GM23248 (cell line): ENCODE measurements around the gene FOXN3. TPM values are rescaled to one million over a fixed set of nuclear protein-coding genes. Genes with fewer than 3 reads are reported as not detected.

Experiments used
- DNase-seq: peaks from one replicate; pipeline ENCODE4 v3.0.0-alpha.2; 2015
- H2AFZ ChIP-seq: fragments of 200-600 bp; sonication (generic); 2 replicates; pipeline ENCODE4 v1.6.1; 2016; ENCODE audit warnings: antibody characterized with exemption
- H3F3A ChIP-seq: fragments of 200-600 bp; sonication (generic); 2 replicates; pipeline ENCODE4 v1.6.1; 2016; ENCODE audit warnings: mild to moderate bottlenecking, antibody characterized with exemption, mixed run types; ENCODE audit not compliant: insufficient read depth
- H3K27ac ChIP-seq: fragments of 200-600 bp; sonication (generic); 2 replicates; pipeline ENCODE4 v1.5.1; 2016; ENCODE audit warnings: mild to moderate bottlenecking
- H3K27me3 ChIP-seq: fragments of 200-600 bp; sonication (generic); replicated peaks from 2 replicates; pipeline ENCODE4 v1.6.1; 2016; ENCODE audit warnings: mild to moderate bottlenecking; ENCODE audit not compliant: insufficient read depth
- H3K36me3 ChIP-seq: fragments of 200-600 bp; sonication (generic); 2 replicates; pipeline ENCODE4 v1.6.1; 2016; ENCODE audit warnings: low read depth, mild to moderate bottlenecking
- H3K4me1 ChIP-seq: fragments of 200-600 bp; sonication (generic); 2 replicates; pipeline ENCODE4 v1.6.1; 2016; ENCODE audit warnings: mild to moderate bottlenecking; ENCODE audit not compliant: insufficient read depth
- H3K4me2 ChIP-seq: fragments of 200-600 bp; sonication (generic); one replicate; pipeline ENCODE4 v1.6.1; 2016; ENCODE audit warnings: mild to moderate bottlenecking; ENCODE audit not compliant: unreplicated experiment
- H3K4me3 ChIP-seq: fragments of 200-600 bp; sonication (generic); 2 replicates; pipeline ENCODE4 v1.5.1; 2016; ENCODE audit warnings: mild to moderate bottlenecking
- H3K79me2 ChIP-seq: fragments of 200-600 bp; sonication (generic); 2 replicates; pipeline ENCODE4 v1.6.1; 2016; ENCODE audit warnings: mild to moderate bottlenecking; ENCODE audit not compliant: insufficient read depth
- H3K9ac ChIP-seq: fragments of 200-600 bp; sonication (generic); 2 replicates; pipeline ENCODE4 v1.6.1; 2016; ENCODE audit warnings: mild to moderate bottlenecking
- H3K9me2 ChIP-seq: fragments of 200-600 bp; sonication (generic); 2 replicates; pipeline ENCODE4 v1.6.1; 2016; ENCODE audit warnings: mixed run types, mild to moderate bottlenecking, moderate library complexity; ENCODE audit not compliant: insufficient read depth
- H3K9me3 ChIP-seq: fragments of 200-600 bp; sonication (generic); one replicate; pipeline ENCODE4 v1.6.1; 2017; ENCODE audit warnings: low read depth
- H4K20me1 ChIP-seq: fragments of 200-600 bp; sonication (generic); 2 replicates; pipeline ENCODE4 v1.6.0; 2016; ENCODE audit not compliant: insufficient read depth
- EZH2 ChIP-seq: fragments of 200-600 bp; sonication (generic); IDR thresholded peaks from 2 replicates; pipeline ENCODE4 v1.6.1; 2018; ENCODE audit warnings: antibody characterized with exemption, mild to moderate bottlenecking; ENCODE audit not compliant: insufficient read depth, poor library complexity, severe bottlenecking
- EZH2phosphoT487 ChIP-seq: fragments of 200-600 bp; sonication (generic); IDR thresholded peaks from 2 replicates; pipeline ENCODE4 v1.6.1; 2018; ENCODE audit warnings: antibody characterized with exemption, moderate library complexity, mild to moderate bottlenecking, low read depth; ENCODE audit not compliant: insufficient read depth
- WGBS, 2 experiments: methylation state at CpG; one replicate each; pipeline ENCODE4 v1.1.6; 2015 to 2017; ENCODE audit warnings: low lambda C conversion rate in 2 of 2, low coverage in 1 of 2; ENCODE audit errors: missing lambda C conversion rate in 2 of 2; 5-methylcytosine and 5-hydroxymethylcytosine counted together
- in situ Hi-C: fragments of 300-500 bp; cut with MboI; formaldehyde crosslinking; loops from 2 replicates; pipeline ENCODE4 v1.15.0; 2020
- polyA plus RNA-seq: library from polyadenylated mRNA; unstranded; fragments of >200 nt; fragmentation: Nextera tagmentation; extraction: Ambion mirVana; gene quantifications from 2 replicates; pipeline ENCODE4 v1.2.1, GENCODE V29; 2016
- total RNA-seq: library from RNA; depleted of rRNA; stranded (reverse); fragments of >200 nt; shearing (Covaris generic); gene quantifications from 2 replicates; pipeline ENCODE4 v1.2.3, GENCODE V29; 2014

FOXN3 gene
- total and polyA plus RNA-seq, 2 experiments from 2014 or later, result 18.6 to 19.0 TPM

GRCh38 chr14:89357655-89358297, 59.3 kb downstream of the FOXN3 start:
- Histone ChIP-seq H3K9me3 (no peaks in the 10 kb centered on the region), H3K79me2 (peaks cover 9% of the 10 kb centered on the region), H2AFZ (no peak overlapping the region), H3K36me3 (no peaks in the 10 kb centered on the region), H3K27ac (no peak overlapping the region), H4K20me1 (no peaks in the 10 kb centered on the region), H3K4me1 (no peaks in the 10 kb centered on the region), H3K27me3 (no peaks in the 10 kb centered on the region), H3K9ac (no peak overlapping the region), H3K4me3 (no peak overlapping the region), H3K4me2 (no peak overlapping the region), H3F3A (no peaks in the 10 kb centered on the region), H3K9me2 (no peaks in the 10 kb centered on the region)
- in situ Hi-C loops, result no loop called here
- no peak for DNase-seq
- 95 to 98% methylated on average over 8 of the region's 8 CpGs for WGBS, 2 experiments
- TF ChIP-seq EZH2phosphoT487 (no peak), EZH2 (no peak)

- H3K9me2 ChIP-seq, result no peaks in the 10 kb centered on the region
- no peak overlapping the region for H3K9ac ChIP-seq
- no peak overlapping the region for H3K4me3 ChIP-seq
- H3K27me3 ChIP-seq, result no peaks in the 10 kb centered on the region
- 93% methylated on average over 5 of the region's 5 CpGs for WGBS, 2 experiments
- H3K4me1 ChIP-seq, result peaks cover 2% of the 10 kb centered on the region
- TF ChIP-seq EZH2phosphoT487 (no peak), EZH2 (no peak)
- in situ Hi-C loops, result no loop called here
- DNase-seq, result no peak
- H2AFZ ChIP-seq, result no peak overlapping the region
- no peak overlapping the region for H3K27ac ChIP-seq
- H3F3A ChIP-seq, result no peaks in the 10 kb centered on the region
- no peaks in the 10 kb centered on the region for H3K36me3 ChIP-seq
- H4K20me1 ChIP-seq, result no peaks in the 10 kb centered on the region
- no peak overlapping the region for H3K4me2 ChIP-seq
- H3K79me2 ChIP-seq, result peaks cover 15% of the 10 kb centered on the region
- no peaks in the 10 kb centered on the region for H3K9me3 ChIP-seq
Measured at GRCh38 chr14:89356927-89357326, 60.1 kb downstream of the FOXN3 start.

- Histone ChIP-seq H3K9me2 (no peaks in the 10 kb centered on the region), H2AFZ (no peak overlapping the region), H3K79me2 (peaks cover 17% of the 10 kb centered on the region), H3K36me3 (no peaks in the 10 kb centered on the region), H3K9ac (no peak overlapping the region), H3K4me2 (no peak overlapping the region), H4K20me1 (no peaks in the 10 kb centered on the region), H3F3A (no peaks in the 10 kb centered on the region), H3K4me3 (no peak overlapping the region), H3K27ac (no peak overlapping the region), H3K27me3 (no peaks in the 10 kb centered on the region), H3K4me1 (peaks cover 7% of the 10 kb centered on the region), H3K9me3 (no peaks in the 10 kb centered on the region)
- in situ Hi-C loops, result no loop called here
- WGBS, 2 experiments, result 75 to 76% methylated on average over 3 of the region's 3 CpGs
- TF ChIP-seq EZH2phosphoT487, result no peak
- TF ChIP-seq EZH2, result no peak
- no peak for DNase-seq
Measured at GRCh38 chr14:89356496-89356895, 60.5 kb downstream of the FOXN3 start.

GRCh38 chr14:89353766-89354113, 63.3 kb downstream of the FOXN3 start:
- no peaks in the 10 kb centered on the region for H3K9me3 ChIP-seq
- H3K4me3 ChIP-seq, result no peak overlapping the region
- no peaks in the 10 kb centered on the region for H4K20me1 ChIP-seq
- H3K9me2 ChIP-seq, result no peaks in the 10 kb centered on the region
- H3K4me1 ChIP-seq, result peaks cover 15% of the 10 kb centered on the region
- no peak for DNase-seq
- 83 to 84% methylated on average over 3 of the region's 3 CpGs for WGBS, 2 experiments
- no peak overlapping the region for H3K4me2 ChIP-seq
- H3K27me3 ChIP-seq, result no peaks in the 10 kb centered on the region
- H3K9ac ChIP-seq, result no peak overlapping the region
- H3K27ac ChIP-seq, result no peak overlapping the region
- peaks cover 4% of the 10 kb centered on the region; the same call in 1 of the 2 replicates for H3F3A ChIP-seq
- no peak overlapping the region for H2AFZ ChIP-seq
- peaks cover 33% of the 10 kb centered on the region for H3K79me2 ChIP-seq
- in situ Hi-C loops, result no loop called here
- H3K36me3 ChIP-seq, result no peaks in the 10 kb centered on the region
- no peak for TF ChIP-seq EZH2
- no peak for TF ChIP-seq EZH2phosphoT487
